ENCODE data around the gene CHID1. TPM values are rescaled to one million over a fixed set of nuclear protein-coding genes. Genes with fewer than 3 reads are reported as not detected.

The CHID1 gene
- total RNA-seq, 3 donors from 2014 or later, result 58.3 to 79.5 (median 68.3) TPM

GRCh38 chr11:933142-933851 is 22.7 kb upstream of the CHID1 start:
- Histone ChIP-seq H3K27me3 (no peaks in the 10 kb centered on the region), H3K4me1 (peaks cover 0 to 4% of the 10 kb centered on the region in 2 donors), H3K36me3 (no peaks in the 10 kb centered on the region), H3K27ac (peak overlapping the region; percentile 40 to 45), H3K4me3 (peak overlapping the region in 1 of 3 donors; percentile 10), H3K9me3 (no peaks in the 10 kb centered on the region)
- TF ChIP-seq, protein P1, sequence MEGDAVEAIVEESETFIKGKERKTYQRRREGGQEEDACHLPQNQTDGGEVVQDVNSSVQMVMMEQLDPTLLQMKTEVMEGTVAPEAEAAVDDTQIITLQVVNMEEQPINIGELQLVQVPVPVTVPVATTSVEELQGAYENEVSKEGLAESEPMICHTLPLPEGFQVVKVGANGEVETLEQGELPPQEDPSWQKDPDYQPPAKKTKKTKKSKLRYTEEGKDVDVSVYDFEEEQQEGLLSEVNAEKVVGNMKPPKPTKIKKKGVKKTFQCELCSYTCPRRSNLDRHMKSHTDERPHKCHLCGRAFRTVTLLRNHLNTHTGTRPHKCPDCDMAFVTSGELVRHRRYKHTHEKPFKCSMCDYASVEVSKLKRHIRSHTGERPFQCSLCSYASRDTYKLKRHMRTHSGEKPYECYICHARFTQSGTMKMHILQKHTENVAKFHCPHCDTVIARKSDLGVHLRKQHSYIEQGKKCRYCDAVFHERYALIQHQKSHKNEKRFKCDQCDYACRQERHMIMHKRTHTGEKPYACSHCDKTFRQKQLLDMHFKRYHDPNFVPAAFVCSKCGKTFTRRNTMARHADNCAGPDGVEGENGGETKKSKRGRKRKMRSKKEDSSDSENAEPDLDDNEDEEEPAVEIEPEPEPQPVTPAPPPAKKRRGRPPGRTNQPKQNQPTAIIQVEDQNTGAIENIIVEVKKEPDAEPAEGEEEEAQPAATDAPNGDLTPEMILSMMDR (IDR thresholded peaks at IDR 0.05), result no peak
- peak in 1 of 3 donors; percentile 7 for TF ChIP-seq POLR2AphosphoS5 (IDR thresholded peaks at IDR 0.05)
- TF ChIP-seq POLR2A (IDR thresholded peaks at IDR 0.05), result no peak
- intact Hi-C loops (cut with DNase I; ENCODE audit: low total_unique reads), result no loop called here
- no peak for DNase-seq (ENCODE audit: low spot score in 2 of 2)

GRCh38 chr11:932435-932834 is 21.8 kb upstream of the CHID1 start:
- intact Hi-C loops (cut with DNase I; ENCODE audit: low total_unique reads), result no loop called here
- no peak overlapping the region for H3K4me3 ChIP-seq
- H3K9me3 ChIP-seq, result no peaks in the 10 kb centered on the region
- no peak for DNase-seq (ENCODE audit: low spot score in 2 of 2)
- H3K36me3 ChIP-seq, result no peaks in the 10 kb centered on the region
- peaks cover 0 to 4% of the 10 kb centered on the region in 2 donors for H3K4me1 ChIP-seq
- peak overlapping the region; percentile 40 to 45 for H3K27ac ChIP-seq
- TF ChIP-seq POLR2A (IDR thresholded peaks at IDR 0.05) (no peak), POLR2AphosphoS5 (IDR thresholded peaks at IDR 0.05) (no peak)
- TF ChIP-seq, protein P1 (IDR thresholded peaks at IDR 0.05), result no peak
- no peaks in the 10 kb centered on the region for H3K27me3 ChIP-seq

DNA sequence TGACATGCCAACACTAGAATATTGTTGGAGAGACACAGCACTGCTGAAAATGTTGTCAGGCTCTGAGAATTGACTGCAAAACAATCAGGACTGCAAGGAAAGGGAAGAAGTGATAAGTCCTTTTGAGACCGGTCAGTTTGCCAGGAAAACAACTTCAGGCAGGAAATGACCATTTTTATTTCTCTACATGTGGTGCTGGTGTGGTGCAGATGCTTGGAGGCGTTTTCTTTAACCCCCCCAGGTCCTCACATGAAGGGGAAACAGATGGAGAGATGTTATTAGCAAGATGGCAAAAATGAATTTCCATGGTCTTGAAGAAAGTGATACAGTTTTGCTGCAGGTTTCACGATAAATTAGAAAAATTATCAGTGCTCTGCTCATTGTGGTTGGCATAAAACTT is 20.8 kb upstream of the CHID1 start:
- TF ChIP-seq, protein P1 (IDR thresholded peaks at IDR 0.05), result no peak
- TF ChIP-seq POLR2A (IDR thresholded peaks at IDR 0.05) (no peak), POLR2AphosphoS5 (IDR thresholded peaks at IDR 0.05) (no peak)
- H3K27ac ChIP-seq, result peak overlapping the region in 1 of 2 donors; percentile 6
- no peak overlapping the region for H3K4me3 ChIP-seq
- no peaks in the 10 kb centered on the region for H3K27me3 ChIP-seq
- intact Hi-C loops (cut with DNase I; ENCODE audit: low total_unique reads), result no loop called here
- H3K36me3 ChIP-seq, result no peaks in the 10 kb centered on the region
- H3K9me3 ChIP-seq, result no peaks in the 10 kb centered on the region
- H3K4me1 ChIP-seq, result peaks cover 0 to 4% of the 10 kb centered on the region in 2 donors
- DNase-seq (ENCODE audit: low spot score in 2 of 2), result no peak

GRCh38 chr11:929405-929804 is 18.8 kb upstream of the CHID1 start:
- Histone ChIP-seq H3K27ac (peak overlapping the region in 1 of 2 donors; percentile 30), H3K36me3 (no peaks in the 10 kb centered on the region), H3K4me3 (no peak overlapping the region), H3K4me1 (peaks cover 3 to 4% of the 10 kb centered on the region in 2 donors), H3K9me3 (no peaks in the 10 kb centered on the region), H3K27me3 (no peaks in the 10 kb centered on the region)
- no peak for DNase-seq (ENCODE audit: low spot score in 2 of 2)
- intact Hi-C loops (cut with DNase I; ENCODE audit: low total_unique reads), result no loop called here
- TF ChIP-seq POLR2A (IDR thresholded peaks at IDR 0.05) (no peak), POLR2AphosphoS5 (IDR thresholded peaks at IDR 0.05) (no peak)
- TF ChIP-seq, protein P1 (IDR thresholded peaks at IDR 0.05), result no peak

DNA sequence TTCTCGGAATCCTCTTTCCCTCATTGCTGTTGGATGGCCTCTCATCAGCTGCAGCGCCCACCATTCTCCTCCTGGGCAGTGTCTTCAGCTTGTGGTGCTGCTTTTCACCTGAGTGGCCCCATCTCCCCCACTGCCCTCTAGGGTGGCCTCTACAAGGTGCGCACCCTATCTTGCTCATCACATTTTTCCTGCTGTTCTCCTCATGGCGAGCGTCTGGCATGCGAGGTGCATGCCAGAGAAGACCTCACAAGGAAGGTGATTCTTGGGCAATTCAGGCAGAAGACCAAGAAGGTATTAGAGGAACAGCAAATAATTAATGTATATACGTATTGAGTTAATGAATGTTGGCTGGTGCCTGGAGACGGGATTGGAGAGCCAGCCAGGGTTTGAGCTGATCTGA is 18.2 kb upstream of the CHID1 start:
- H3K36me3 ChIP-seq, result no peaks in the 10 kb centered on the region
- peak overlapping the region in 1 of 2 donors; percentile 30 for H3K27ac ChIP-seq
- H3K4me3 ChIP-seq, result no peak overlapping the region
- peaks cover 3% of the 10 kb centered on the region in 2 donors for H3K4me1 ChIP-seq
- no peak for DNase-seq (ENCODE audit: low spot score in 2 of 2)
- TF ChIP-seq, protein P1 (IDR thresholded peaks at IDR 0.05), result no peak
- TF ChIP-seq POLR2A (IDR thresholded peaks at IDR 0.05), result no peak
- TF ChIP-seq POLR2AphosphoS5 (IDR thresholded peaks at IDR 0.05), result no peak
- no peaks in the 10 kb centered on the region for H3K9me3 ChIP-seq
- intact Hi-C loops (cut with DNase I; ENCODE audit: low total_unique reads), result no loop called here
- H3K27me3 ChIP-seq, result no peaks in the 10 kb centered on the region

All from breast epithelium (tissue), 4 donors.